Fibroblast of lung (primary cell): ENCODE results near the gene CSAD. TPM values are rescaled to one million over a fixed set of nuclear protein-coding genes. Genes with fewer than 3 reads are reported as not detected.

Experiments
- DNase-seq, 2 donors: peaks; one replicate each; pipeline versions ENCODE4 v3.0.0 to v3.0.0-alpha.2; 2010; ENCODE audit warnings: low read depth in 2 of 2
- H2AFZ ChIP-seq: 2 replicates; pipeline ENCODE4 v1.5.1; 2012; ENCODE audit warnings: low read length, control low read depth, inconsistent platforms
- H3K27ac ChIP-seq: 2 replicates; pipeline ENCODE4 v1.5.1; 2011; ENCODE audit warnings: low read length, control low read depth; ENCODE audit not compliant: insufficient read depth
- H3K27me3 ChIP-seq: 2 replicates; pipeline ENCODE4 v1.5.1; 2011; ENCODE audit warnings: mild to moderate bottlenecking, low read length; ENCODE audit not compliant: control insufficient read depth, insufficient read depth
- H3K36me3 ChIP-seq: 2 replicates; pipeline ENCODE4 v1.5.1; 2011; ENCODE audit warnings: low read length; ENCODE audit not compliant: control insufficient read depth, insufficient read depth
- H3K4me1 ChIP-seq: 2 replicates; pipeline ENCODE4 v1.5.1; 2011; ENCODE audit warnings: low read length; ENCODE audit not compliant: control insufficient read depth, insufficient read depth; ENCODE audit errors: extremely low read depth
- H3K4me2 ChIP-seq: 2 replicates; pipeline ENCODE4 v1.5.1; 2011; ENCODE audit warnings: low read length, control low read depth; ENCODE audit not compliant: insufficient read depth; ENCODE audit errors: extremely low read depth
- H3K4me3 ChIP-seq, 4 experiments: fragments of 200-600 bp in 1 of 4; sonication (generic) in 1 of 4; replicated peaks in 1 of 4; 2 replicates each; pipeline ENCODE4 v1.5.1; 2011 to 2016; ENCODE audit warnings: low read length in 4 of 4, low read depth in 3 of 4, mild to moderate bottlenecking in 3 of 4, control low read depth in 2 of 4, inconsistent platforms in 1 of 4, mixed read lengths in 1 of 4; ENCODE audit not compliant: insufficient read depth in 1 of 4; ENCODE audit errors: control extremely low read depth in 1 of 4
- H3K79me2 ChIP-seq: 2 replicates; pipeline ENCODE4 v1.5.1; 2012; ENCODE audit warnings: mild to moderate bottlenecking, low read length, inconsistent platforms; ENCODE audit not compliant: control insufficient read depth, insufficient read depth
- H3K9ac ChIP-seq: 2 replicates; pipeline ENCODE4 v1.5.1; 2011; ENCODE audit warnings: mild to moderate bottlenecking, low read length, control low read depth; ENCODE audit not compliant: insufficient read depth
- H3K9me3 ChIP-seq: 2 replicates; pipeline ENCODE4 v1.5.1; 2012; ENCODE audit warnings: low read depth, low read length; ENCODE audit not compliant: control insufficient read depth, insufficient read depth
- H4K20me1 ChIP-seq: 2 replicates; pipeline ENCODE4 v1.5.1; 2011; ENCODE audit warnings: low read length; ENCODE audit not compliant: control insufficient read depth, insufficient read depth; ENCODE audit errors: extremely low read depth
- CTCF ChIP-seq, 2 donors: IDR thresholded peaks in 1 of 2; conservative IDR thresholded peaks in 1 of 2; 1 replicate in 1 of 2; 2 replicates in 1 of 2; pipeline ENCODE4 v1.5.1; 2011 to 2012; ENCODE audit warnings: low read length in 2 of 2, control low read depth in 1 of 2, inconsistent platforms in 1 of 2, low read depth in 1 of 2, mild to moderate bottlenecking in 1 of 2
- EZH2 ChIP-seq: IDR thresholded peaks from 2 replicates; pipeline ENCODE4 v1.5.1; 2012; ENCODE audit warnings: low read length, control low read depth, mild to moderate bottlenecking; ENCODE audit errors: missing control alignments
- polyA plus RNA-seq, 2 donors: library from polyadenylated mRNA; depleted of rRNA in 1 of 2; stranded (reverse) in 1 of 2; unstranded in 1 of 2; fragments of >200 nt; gene quantifications; 2 replicates each; pipeline ENCODE4 v1.2.1, GENCODE V29; 2011 to 2012; ENCODE audit warnings: missing spikeins in 1 of 2
- total RNA-seq: library from RNA; depleted of rRNA; stranded (reverse); fragments of >200 nt; gene quantifications from 2 replicates; pipeline ENCODE4 v1.2.1, GENCODE V29; 2014

The CSAD gene
- total and polyA plus RNA-seq, 2 donors (not counting 1 experiment from before 2014, with no cell fraction given), result 7.8 to 10.1 TPM

GRCh38 chr12:53152390-53152789 lies 28.3 kb downstream of the CSAD start:
- no peak for DNase-seq
- H4K20me1 ChIP-seq, result no peaks in the 10 kb centered on the region
- no peak overlapping the region for H3K27ac ChIP-seq
- H3K4me2 ChIP-seq, result no peak overlapping the region
- no peaks in the 10 kb centered on the region for H3K4me1 ChIP-seq
- H3K79me2 ChIP-seq, result no peaks in the 10 kb centered on the region
- H3K27me3 ChIP-seq, result no peaks in the 10 kb centered on the region
- H3K36me3 ChIP-seq, result no peaks in the 10 kb centered on the region
- TF ChIP-seq EZH2 (no peak), CTCF (conservative IDR thresholded peaks at IDR 0.05 in 1 of 2, IDR thresholded peaks at IDR 0.05 in 1 of 2; ENCODE audit: low read depth in 1 of 2, low read length in 2 of 2) (no peak)
- no peak overlapping the region for H3K9ac ChIP-seq
- H3K9me3 ChIP-seq, result no peaks in the 10 kb centered on the region
- H3K4me3 ChIP-seq, result no peak overlapping the region
- H2AFZ ChIP-seq, result no peak overlapping the region

- no peaks in the 10 kb centered on the region for H4K20me1 ChIP-seq
- H3K4me3 ChIP-seq, result no peak overlapping the region
- no peak overlapping the region for H3K9ac ChIP-seq
- no peaks in the 10 kb centered on the region for H3K9me3 ChIP-seq
- no peak overlapping the region for H3K4me2 ChIP-seq
- H3K27ac ChIP-seq, result no peak overlapping the region
- no peaks in the 10 kb centered on the region for H3K36me3 ChIP-seq
- no peaks in the 10 kb centered on the region for H3K27me3 ChIP-seq
- H3K79me2 ChIP-seq, result no peaks in the 10 kb centered on the region
- no peak for DNase-seq
- no peak for TF ChIP-seq EZH2
- no peak for TF ChIP-seq CTCF (conservative IDR thresholded peaks at IDR 0.05 in 1 of 2, IDR thresholded peaks at IDR 0.05 in 1 of 2; ENCODE audit: low read depth in 1 of 2, low read length in 2 of 2)
- no peak overlapping the region for H2AFZ ChIP-seq
- H3K4me1 ChIP-seq, result no peaks in the 10 kb centered on the region
These were observed 29.7 kb downstream of the CSAD start for GRCh38 chr12:53151039-53151438.

- Histone ChIP-seq H3K27ac (no peak overlapping the region), H3K9ac (no peak overlapping the region), H3K36me3 (no peaks in the 10 kb centered on the region), H3K27me3 (no peaks in the 10 kb centered on the region), H3K4me2 (no peak overlapping the region), H3K4me1 (no peaks in the 10 kb centered on the region), H2AFZ (no peak overlapping the region), H4K20me1 (no peaks in the 10 kb centered on the region), H3K4me3 (no peak overlapping the region), H3K9me3 (no peaks in the 10 kb centered on the region), H3K79me2 (no peaks in the 10 kb centered on the region)
- TF ChIP-seq CTCF (conservative IDR thresholded peaks at IDR 0.05 in 1 of 2, IDR thresholded peaks at IDR 0.05 in 1 of 2; ENCODE audit: low read depth in 1 of 2, low read length in 2 of 2) (no peak), EZH2 (no peak)
- no peak for DNase-seq
These were observed 33.1 kb downstream of the CSAD start for GRCh38 chr12:53147653-53148052.
